GM21576 (cell line): ENCODE measurements around the gene GPR180.

Experiments
- ATAC-seq: cut with Tn5 transposase; IDR thresholded peaks from one replicate; pipeline ENCODE4 v1.9.1; 2021; ENCODE audit warnings: mild to moderate bottlenecking, moderate library complexity; ENCODE audit not compliant: unreplicated experiment

Gene GPR180

GRCh38 chr13:94601446-94602431, at the start of gene GPR180:
Gene GPR180 (plus strand): TSS chr13:94601857. CDS start chr13:94601928, 71 bp downstream.
- ATAC-seq = peak; percentile 99

- no peak for ATAC-seq
Observed at GRCh38 chr13:94552095-94552494, 49.6 kb upstream of the GPR180 start.

- ATAC-seq = no peak
Observed at GRCh38 chr13:94553766-94554165, 47.9 kb upstream of the GPR180 start.

- no peak for ATAC-seq
Observed at GRCh38 chr13:94556041-94556440, 45.6 kb upstream of the GPR180 start.

GRCh38 chr13:94556621-94557020, 45.0 kb upstream of the GPR180 start:
- no peak for ATAC-seq

- no peak for ATAC-seq
Observed at GRCh38 chr13:94557684-94558235, 43.9 kb upstream of the GPR180 start.

- ATAC-seq = no peak
Observed at GRCh38 chr13:94558716-94559115, 42.9 kb upstream of the GPR180 start.

- ATAC-seq = no peak
Observed at GRCh38 chr13:94559222-94559795, 42.3 kb upstream of the GPR180 start.

GRCh38 chr13:94560116-94560515, 41.5 kb upstream of the GPR180 start:
- no peak for ATAC-seq

- no peak for ATAC-seq
Observed at GRCh38 chr13:94561126-94561525, 40.5 kb upstream of the GPR180 start.

- no peak for ATAC-seq
Observed at GRCh38 chr13:94567581-94567980, 34.1 kb upstream of the GPR180 start.

- no peak for ATAC-seq
Observed at GRCh38 chr13:94568443-94568842, 33.2 kb upstream of the GPR180 start.

GRCh38 chr13:94569615-94570014, 32.0 kb upstream of the GPR180 start:
- ATAC-seq = no peak

- ATAC-seq = no peak
Observed at GRCh38 chr13:94579063-94579462, 22.6 kb upstream of the GPR180 start.

- ATAC-seq = no peak
Observed at GRCh38 chr13:94583926-94584325, 17.7 kb upstream of the GPR180 start.

GRCh38 chr13:94585543-94586101, 16.0 kb upstream of the GPR180 start:
- ATAC-seq = no peak

- no peak for ATAC-seq
Observed at GRCh38 chr13:94586371-94586770, 15.3 kb upstream of the GPR180 start.

GRCh38 chr13:94588541-94588940, 13.1 kb upstream of the GPR180 start:
- ATAC-seq = no peak

- ATAC-seq = no peak
Observed at GRCh38 chr13:94590744-94591143, 10.9 kb upstream of the GPR180 start.

- peak; percentile 48 for ATAC-seq
Observed at GRCh38 chr13:94595001-94595949, 6.4 kb upstream of the GPR180 start.
